Upper lobe of left lung (tissue), 4 donors: ENCODE results near the gene MDC1.

Experiments
- CTCF ChIP-seq, 6 experiments: fragments of 450-650 bp in 4 of 6; fragments of 200-600 bp in 2 of 6; sonication (generic) in 2 of 6; IDR thresholded peaks; one replicate each; pipeline ENCODE4 v1.5.1; 2016 to 2019; ENCODE audit warnings: antibody characterized with exemption in 6 of 6
- EP300 ChIP-seq, 4 donors: sonication (generic); formaldehyde crosslinking; IDR thresholded peaks; one replicate each; pipeline ENCODE4 v1.5.1; 2017; ENCODE audit warnings: antibody characterized with exemption in 4 of 4, control low read depth in 2 of 4
- POLR2AphosphoS5 ChIP-seq, 2 donors: sonication (generic); formaldehyde crosslinking; IDR thresholded peaks; one replicate each; pipeline ENCODE4 v1.5.1; 2017; ENCODE audit warnings: antibody characterized with exemption in 2 of 2

- no peak for TF ChIP-seq CTCF (IDR thresholded peaks at IDR 0.05)
- TF ChIP-seq POLR2AphosphoS5 (IDR thresholded peaks at IDR 0.05), result no peak
- TF ChIP-seq EP300 (IDR thresholded peaks at IDR 0.05), result no peak
Observed at GRCh38 chr6:30754631-30755030, 37.5 kb upstream of the MDC1 start.
